Testis (tissue), 5 donors: ENCODE data around the gene CHD1. TPM values are rescaled to one million over a fixed set of nuclear protein-coding genes. Genes with fewer than 3 reads are reported as not detected.
A peak's percentile ranks its signal among the peaks of the same experiment; 100 is the strongest.

Experiments used
- DNase-seq: peaks from one replicate; pipeline ENCODE4 v3.0.0-alpha.2; 2019
- H3K27ac ChIP-seq, 2 donors: fragments of 200-600 bp; sonication (generic); one replicate each; pipeline ENCODE4 v1.5.1; 2019
- H3K27me3 ChIP-seq: fragments of 200-600 bp; sonication (generic); one replicate; pipeline ENCODE4 v1.5.1; 2019
- H3K36me3 ChIP-seq: fragments of 200-600 bp; sonication (generic); one replicate; pipeline ENCODE4 v1.5.1; 2017; ENCODE audit warnings: low read depth; ENCODE audit errors: missing control alignments
- H3K4me1 ChIP-seq: fragments of 200-600 bp; sonication (generic); one replicate; pipeline ENCODE4 v1.5.1; 2019
- H3K4me3 ChIP-seq, 2 donors: fragments of 200-600 bp; sonication (generic); one replicate each; pipeline ENCODE4 v1.5.1; 2017 to 2019
- H3K9me3 ChIP-seq: fragments of 200-600 bp; sonication (generic); one replicate; pipeline ENCODE4 v1.5.1; 2017
- CTCF ChIP-seq, 3 experiments: fragments of 450-650 bp in 2 of 3; fragments of 200-600 bp in 1 of 3; sonication (generic) in 1 of 3; IDR thresholded peaks; one replicate each; pipeline ENCODE4 v1.5.1; 2016 to 2019; ENCODE audit warnings: antibody characterized with exemption in 3 of 3, mild to moderate bottlenecking in 2 of 3, moderate library complexity in 1 of 3
- POLR2A ChIP-seq: fragments of 450-650 bp; IDR thresholded peaks from one replicate; pipeline ENCODE4 v1.6.1; 2017; ENCODE audit warnings: antibody characterized with exemption, mild to moderate bottlenecking, moderate library complexity
- WGBS, 2 donors: methylation state at CpG; one replicate each; pipeline ENCODE4 v1.1.5; 2018; 5-methylcytosine and 5-hydroxymethylcytosine counted together
- intact Hi-C: fragments of 100-400 bp; cut with DNase I; formaldehyde crosslinking; loops from one replicate; pipeline ENCODE4 v1.15.1; 2023; ENCODE audit warnings: low total_unique reads
- long read RNA-seq, 2 donors: transcript quantifications; one replicate each; lab custom pipeline, GENCODE V29; 2026
- polyA plus RNA-seq: library from polyadenylated mRNA; stranded (reverse); fragments of 350-450 nt; fragmentation: Illumina TruSeq; extraction: RNeasy Lipid Tissue Mini Kit (QIAGEN cat#74804); gene quantifications from one replicate; pipeline ENCODE4 v1.2.3, GENCODE V29; 2014; ENCODE audit warnings: low read depth, low replicate concordance; ENCODE audit not compliant: insufficient read depth
- total RNA-seq, 2 donors: library from RNA; depleted of rRNA; stranded (reverse); fragments of >200 nt; gene quantifications; one replicate each; pipeline ENCODE4 v1.2.3, GENCODE V29; 2016

The CHD1 gene
- total RNA-seq (100 to 1,000 TPM; 104 to 117 TPM), polyA plus RNA-seq (23.7 TPM)
- long read RNA-seq, donor 1, transcript CHD1-211 (9 exons, 2,955 nt), result minor isoform, 9 of 26 reads
- long read RNA-seq, donor 1, transcript CHD1-205 (4 exons, 724 nt), result major isoform, 17 of 26 reads
- long read RNA-seq, donor 1, partial matches to known transcripts, result 0 of 26 reads
- long read RNA-seq, donor 1, other reads (novel, unspliced or antisense), result 0 of 26 reads
- long read RNA-seq, donor 2, transcript CHD1-205 (4 exons, 724 nt), result major isoform, 6 of 10 reads
- long read RNA-seq, donor 2, partial matches to known transcripts, result 0 of 10 reads
- long read RNA-seq, donor 2, other reads (novel, unspliced or antisense), result 0 of 10 reads

- H3K4me3 ChIP-seq, result peak within 1 kb of the TSS; percentile 76 to 92
- peaks cover 3% of the 10 kb centered on the region for H3K4me1 ChIP-seq
- peak within 1 kb of the TSS; percentile 98 to 99 for H3K27ac ChIP-seq
- DNase-seq, result peak; percentile 95
- H3K27me3 ChIP-seq, result no peaks in the 10 kb centered on the region
- 0% methylated on average over 18 to 100 of the region's 101 CpGs for WGBS, 2 donors
- H3K9me3 ChIP-seq, result no peaks in the 10 kb centered on the region
- intact Hi-C loops, result no loop called here
- no peaks in the 10 kb centered on the region for H3K36me3 ChIP-seq
- TF ChIP-seq CTCF (IDR thresholded peaks at IDR 0.05) (no peak), POLR2A (peak; percentile 92)
These were observed at the start of gene CHD1 for GRCh38 chr5:98928873-98929709. TSS of gene CHD1 (minus strand) at chr5:98929007. CDS start at chr5:98926386, 2,621 bp downstream.

- Histone ChIP-seq H3K4me3 (no peak overlapping the region), H3K9me3 (no peaks in the 10 kb centered on the region), H3K27me3 (no peaks in the 10 kb centered on the region), H3K36me3 (no peaks in the 10 kb centered on the region), H3K27ac (no peak overlapping the region), H3K4me1 (no peaks in the 10 kb centered on the region)
- no peak for DNase-seq
- WGBS, 2 donors, result 91 to 93% methylated on average over 1 of the region's 1 CpG
- intact Hi-C loops, result no loop called here
- TF ChIP-seq POLR2A (no peak), CTCF (IDR thresholded peaks at IDR 0.05) (no peak)
These were observed 49.7 kb upstream of the CHD1 start for GRCh38 chr5:98978528-98978927.

GRCh38 chr5:98977723-98978122 lies 48.9 kb upstream of the CHD1 start:
- no peak overlapping the region for H3K4me3 ChIP-seq
- intact Hi-C loops, result no loop called here
- no peak overlapping the region for H3K27ac ChIP-seq
- H3K27me3 ChIP-seq, result no peaks in the 10 kb centered on the region
- whole genome bisulfite sequencing, 2 donors, result 50 to 64% methylated on average over 1 of the region's 1 CpG
- H3K36me3 ChIP-seq, result no peaks in the 10 kb centered on the region
- H3K4me1 ChIP-seq, result no peaks in the 10 kb centered on the region
- no peaks in the 10 kb centered on the region for H3K9me3 ChIP-seq
- TF ChIP-seq CTCF (IDR thresholded peaks at IDR 0.05) (no peak), POLR2A (no peak)
- DNase-seq, result no peak

- intact Hi-C loops, result no loop called here
- TF ChIP-seq POLR2A, result no peak
- TF ChIP-seq CTCF (IDR thresholded peaks at IDR 0.05), result no peak
These were observed 47.0 kb upstream of the CHD1 start for GRCh38 chr5:98975682-98976407.

More at GRCh38 chr5:98975682-98976407, 47.0 kb upstream of the CHD1 start:
- Histone ChIP-seq H3K4me3 (no peak overlapping the region), H3K4me1 (no peaks in the 10 kb centered on the region), H3K27ac (no peak overlapping the region), H3K36me3 (no peaks in the 10 kb centered on the region), H3K9me3 (no peaks in the 10 kb centered on the region), H3K27me3 (no peaks in the 10 kb centered on the region)
- no peak for DNase-seq
- 78 to 86% methylated on average over 4 of the region's 4 CpGs for WGBS, 2 donors
